HG03159 (cell line): Measurements from ENCODE around the gene ANKZF1.

ENCODE experiments used
- ATAC-seq: cut with Tn5 transposase; IDR thresholded peaks from one replicate; pipeline ENCODE4 v1.9.1; 2021; ENCODE audit warnings: mild to moderate bottlenecking, moderate library complexity; ENCODE audit not compliant: unreplicated experiment

The ANKZF1 gene

DNA sequence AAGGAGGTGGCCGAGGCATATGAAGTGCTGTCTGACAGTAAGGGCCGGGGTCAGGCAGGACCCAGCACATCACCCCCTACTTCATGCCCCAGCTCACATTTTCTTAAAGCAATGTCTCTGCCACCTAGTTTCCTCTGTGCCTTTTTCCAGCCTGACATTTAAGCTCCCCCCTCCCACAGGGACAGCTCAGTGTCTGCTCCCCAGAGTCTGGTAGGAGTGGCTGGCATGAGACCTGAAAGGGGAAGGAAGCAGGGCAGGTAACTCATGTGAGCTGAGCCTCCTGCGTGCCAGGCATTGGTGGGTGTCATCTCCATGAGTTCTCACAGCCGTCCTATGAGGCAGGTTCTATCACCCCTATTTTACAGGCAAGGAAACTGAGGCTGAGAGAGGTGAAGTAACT is 51.0 kb downstream of the ANKZF1 start:
- ATAC-seq = no peak

- ATAC-seq = no peak
Observed at GRCh38 chr2:219281588-219281987, 52.0 kb downstream of the ANKZF1 start.

DNA sequence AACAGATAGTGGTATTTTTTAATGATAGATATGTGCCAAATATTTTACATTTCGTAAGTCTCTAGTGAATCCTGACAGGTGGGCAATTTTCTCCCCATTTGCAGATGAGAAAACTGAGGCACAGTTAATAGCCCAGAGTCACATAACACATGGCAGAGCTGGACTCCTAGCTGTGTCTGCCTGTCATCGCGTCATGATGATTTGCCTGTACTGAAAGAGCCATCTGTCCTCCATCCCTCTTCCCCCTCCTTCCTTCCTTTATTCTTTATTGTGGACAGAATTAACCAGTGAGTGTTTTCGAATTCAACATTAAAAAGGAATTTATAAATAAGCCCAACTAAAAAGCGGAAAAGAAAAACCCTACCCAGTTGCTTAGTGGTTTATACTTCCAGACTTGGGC is 52.8 kb downstream of the ANKZF1 start:
- no peak for ATAC-seq

DNA sequence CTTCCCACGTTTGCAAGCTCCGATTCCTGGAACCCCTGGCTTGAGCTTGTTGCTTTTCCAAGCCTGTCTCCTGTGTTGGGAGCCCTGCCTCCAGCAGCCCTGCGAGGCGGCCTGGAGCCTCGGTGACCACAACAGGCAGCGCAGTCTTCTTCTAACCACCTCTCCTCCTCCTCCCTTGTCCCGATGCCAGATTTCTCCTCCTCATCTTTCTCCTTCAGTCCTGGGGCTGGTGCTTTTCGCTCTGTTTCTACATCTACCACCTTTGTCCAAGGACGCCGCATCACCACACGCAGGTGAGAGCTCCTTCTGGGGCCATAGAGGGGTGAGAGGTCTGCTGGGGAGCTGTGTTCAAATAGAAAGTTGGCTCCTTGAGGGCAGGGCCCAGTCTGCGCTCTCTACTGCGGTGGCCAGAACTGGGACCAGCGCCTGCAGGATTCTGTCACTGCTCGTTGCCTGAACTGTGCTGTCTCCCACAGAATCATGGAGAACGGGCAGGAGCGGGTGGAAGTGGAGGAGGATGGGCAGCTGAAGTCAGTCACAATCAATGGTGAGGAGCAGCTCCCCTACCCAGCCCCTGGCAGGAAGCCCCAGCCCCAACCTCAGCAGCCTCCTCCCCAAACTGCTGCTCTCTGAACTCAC is 53.5 kb downstream of the ANKZF1 start:
- no peak for ATAC-seq

- no peak for ATAC-seq
Observed at GRCh38 chr2:219284501-219285372, 55.1 kb downstream of the ANKZF1 start.

DNA sequence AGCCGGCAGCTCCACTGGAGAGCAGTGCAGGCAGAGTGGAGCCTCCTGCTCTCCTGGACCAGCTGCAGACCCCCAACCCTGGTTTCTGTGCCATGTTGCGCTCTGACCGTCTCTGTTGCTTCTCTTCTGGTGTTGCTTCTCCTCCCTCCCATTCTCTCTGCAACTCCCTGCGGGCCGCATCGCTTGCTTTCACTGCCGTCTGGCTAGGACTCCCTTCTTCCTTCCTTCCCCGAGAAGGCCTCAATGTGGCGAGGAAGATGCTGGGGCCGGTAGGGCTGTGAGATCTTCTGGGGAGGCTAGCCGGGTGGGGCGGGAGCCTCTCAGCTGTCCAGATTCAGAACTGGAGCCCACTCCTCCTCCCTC is 55.7 kb downstream of the ANKZF1 start:
- ATAC-seq = no peak

- ATAC-seq = no peak
Observed at GRCh38 chr2:219285894-219286425, 56.4 kb downstream of the ANKZF1 start.
